H1 (cell line): ENCODE measurements around the gene PRLHR. TPM values are rescaled to one million over a fixed set of nuclear protein-coding genes. Genes with fewer than 3 reads are reported as not detected.

ENCODE experiments used
- CTCF ChIA-PET: fragments of 300-600 bp; sonication (Branson Sonifier 250); formaldehyde crosslinking; loops from one replicate; lab custom pipeline; 2021; ENCODE audit not compliant: partially characterized antibody; lab: Charles Lee
- POLR2A ChIA-PET: fragments of 300-600 bp; sonication (Branson Sonifier 250); formaldehyde crosslinking; loops from one replicate; lab custom pipeline; 2021; ENCODE audit warnings: inconsistent platforms; ENCODE audit not compliant: partially characterized antibody; lab: Charles Lee
- DNase-seq, 2 experiments: peaks; one replicate each; pipeline versions ENCODE4 v3.0.0 to v3.0.0-alpha.2; 2010 to 2022; ENCODE audit warnings: low spot score in 2 of 2, low read depth in 1 of 2, mixed read lengths in 1 of 2
- FAIRE-seq: peaks from 2 replicates; lab custom pipeline; 2011; peaks lifted over from hg19 to GRCh38; lab: Jason Lieb, UNC
- H2AFZ ChIP-seq: 2 replicates; pipeline ENCODE4 v1.8.1; 2012; ENCODE audit warnings: low read length, inconsistent platforms
- H2AK5ac ChIP-seq: 2 replicates; pipeline ENCODE4 v1.6.1; 2013; ENCODE audit warnings: low read depth, low read length
- H2BK120ac ChIP-seq: replicated peaks from 2 replicates; pipeline ENCODE3; 2013; ENCODE audit warnings: low read depth, low read length, inconsistent platforms
- H2BK12ac ChIP-seq: 2 replicates; pipeline ENCODE4 v1.6.1; 2013; ENCODE audit warnings: low read depth, low read length
- H2BK15ac ChIP-seq: 2 replicates; pipeline ENCODE4 v1.6.1; 2013; ENCODE audit warnings: low read length
- H2BK20ac ChIP-seq: 2 replicates; pipeline ENCODE4 v1.6.1; 2013; ENCODE audit warnings: low read length
- H2BK5ac ChIP-seq: 2 replicates; pipeline ENCODE4 v1.6.1; 2013; ENCODE audit warnings: low read depth, low read length
- H3K14ac ChIP-seq: 2 replicates; pipeline ENCODE4 v1.6.1; 2013; ENCODE audit warnings: inconsistent platforms; ENCODE audit not compliant: insufficient read length
- H3K18ac ChIP-seq: 2 replicates; pipeline ENCODE4 v1.6.1; 2013; ENCODE audit warnings: low read length; ENCODE audit errors: extremely low read depth
- H3K23ac ChIP-seq: 2 replicates; pipeline ENCODE4 v1.6.1; 2013; ENCODE audit warnings: inconsistent platforms; ENCODE audit not compliant: insufficient read length
- H3K23me2 ChIP-seq: 2 replicates; pipeline ENCODE4 v1.6.1; 2013; ENCODE audit warnings: low read depth, low read length
- H3K27ac ChIP-seq: 2 replicates; pipeline ENCODE4 v1.6.1; 2011; ENCODE audit warnings: low read depth, low read length, inconsistent platforms
- H3K27me3 ChIP-seq, 4 experiments: replicated peaks in 1 of 4; 1 replicate in 1 of 4; 2 replicates in 3 of 4; pipeline versions ENCODE4 v1.6.1 to v1.8.1; 2011 to 2013; ENCODE audit warnings: low read length in 3 of 4, mild to moderate bottlenecking in 3 of 4, inconsistent platforms in 2 of 4, mixed read lengths in 2 of 4, moderate library complexity in 1 of 4; ENCODE audit not compliant: control insufficient read depth in 3 of 4, insufficient read depth in 3 of 4; ENCODE audit errors: extremely low read depth in 1 of 4
- H3K36me3 ChIP-seq, 4 experiments: 2 replicates each; pipeline versions ENCODE4 v1.6.1 to v1.8.1; 2011 to 2013; ENCODE audit warnings: mild to moderate bottlenecking in 4 of 4, low read length in 3 of 4, moderate library complexity in 2 of 4, control low read depth in 1 of 4, inconsistent platforms in 1 of 4; ENCODE audit not compliant: insufficient read depth in 4 of 4, control insufficient read depth in 2 of 4
- H3K4ac ChIP-seq: replicated peaks from 2 replicates; pipeline ENCODE3; 2013; ENCODE audit warnings: low read length, low read depth, mixed read lengths, inconsistent platforms; ENCODE audit not compliant: insufficient read length
- H3K4me1 ChIP-seq, 4 experiments: replicated peaks in 1 of 4; 1 replicate in 1 of 4; 2 replicates in 3 of 4; pipeline versions ENCODE4 v1.6.1 to v1.8.1; 2011 to 2013; ENCODE audit warnings: low read length in 3 of 4, inconsistent platforms in 2 of 4, mixed read lengths in 1 of 4; ENCODE audit not compliant: insufficient read depth in 4 of 4, control insufficient read depth in 3 of 4
- H3K4me2 ChIP-seq, 2 experiments: 2 replicates each; pipeline versions ENCODE4 v1.6.1 to v1.8.1; 2011 to 2013; ENCODE audit warnings: low read depth in 2 of 2, low read length in 2 of 2, control low read depth in 1 of 2, inconsistent platforms in 1 of 2, mild to moderate bottlenecking in 1 of 2; ENCODE audit not compliant: insufficient read depth in 1 of 2
- H3K4me3 ChIP-seq, 4 experiments: fragments of 200-600, 300-600 bp in 1 of 4; sonication (generic), shearing (Covaris generic), sonication (Bioruptor Twin) in 1 of 4; 2 replicates each; pipeline versions ENCODE4 v1.5.1 to v1.8.1; 2011 to 2016; ENCODE audit warnings: low read length in 4 of 4, low read depth in 3 of 4, control low read depth in 2 of 4, inconsistent platforms in 2 of 4, mild to moderate bottlenecking in 2 of 4, mixed read lengths in 1 of 4, moderate library complexity in 1 of 4; ENCODE audit not compliant: insufficient read depth in 2 of 4; ENCODE audit errors: extremely low read depth in 1 of 4
- H3K56ac ChIP-seq: replicated peaks from 2 replicates; pipeline ENCODE3; 2013; ENCODE audit warnings: low read depth, mild to moderate bottlenecking, mixed read lengths, low read length, inconsistent platforms; ENCODE audit not compliant: insufficient read length
- H3K79me1 ChIP-seq: 2 replicates; pipeline ENCODE4 v1.6.1; 2013; ENCODE audit warnings: low read depth, low read length, control low read depth
- H3K79me2 ChIP-seq, 2 experiments: 2 replicates each; pipeline versions ENCODE4 v1.6.1 to v1.8.1; 2012 to 2013; ENCODE audit warnings: low read length in 2 of 2, mild to moderate bottlenecking in 2 of 2, inconsistent platforms in 1 of 2; ENCODE audit not compliant: insufficient read depth in 2 of 2, control insufficient read depth in 1 of 2
- H3K9ac ChIP-seq, 4 experiments: replicated peaks in 1 of 4; 1 replicate in 1 of 4; 2 replicates in 3 of 4; pipeline versions ENCODE4 v1.6.1 to v1.8.1; 2011 to 2013; ENCODE audit warnings: low read depth in 3 of 4, low read length in 3 of 4, control low read depth in 2 of 4, mild to moderate bottlenecking in 2 of 4, moderate library complexity in 2 of 4, inconsistent platforms in 1 of 4; ENCODE audit errors: extremely low read depth in 1 of 4
- H3K9me3 ChIP-seq, 2 experiments: 2 replicates each; pipeline versions ENCODE4 v1.6.1 to v1.8.1; 2012 to 2013; ENCODE audit warnings: mild to moderate bottlenecking in 2 of 2, moderate library complexity in 2 of 2, control low read depth in 1 of 2, inconsistent platforms in 1 of 2, low read depth in 1 of 2, low read length in 1 of 2, mixed read lengths in 1 of 2; ENCODE audit not compliant: insufficient read depth in 2 of 2
- H4K20me1 ChIP-seq, 2 experiments: replicated peaks in 1 of 2; 2 replicates each; pipeline versions ENCODE3 to v1.8.1; 2011 to 2013; ENCODE audit warnings: inconsistent platforms in 2 of 2, low read length in 2 of 2, mild to moderate bottlenecking in 1 of 2; ENCODE audit not compliant: insufficient read depth in 2 of 2, control insufficient read depth in 1 of 2
- H4K5ac ChIP-seq: 2 replicates; pipeline ENCODE4 v1.6.1; 2013; ENCODE audit warnings: low read length, low read depth, mixed read lengths, inconsistent platforms; ENCODE audit not compliant: insufficient read length
- H4K8ac ChIP-seq: 2 replicates; pipeline ENCODE4 v1.8.0; 2013; ENCODE audit warnings: mild to moderate bottlenecking, moderate library complexity, low read length, inconsistent platforms; ENCODE audit not compliant: insufficient read depth; ENCODE audit errors: extremely low read depth
- H4K91ac ChIP-seq: replicated peaks from 2 replicates; pipeline ENCODE3; 2013; ENCODE audit warnings: low read length, mixed read lengths, inconsistent platforms; ENCODE audit not compliant: insufficient read length
- ATF3 ChIP-seq: IDR thresholded peaks from 2 replicates; pipeline ENCODE4 v1.6.1; 2011; ENCODE audit warnings: low read depth, mild to moderate bottlenecking, low read length; ENCODE audit not compliant: insufficient read depth
- BACH1 ChIP-seq: IDR thresholded peaks from 2 replicates; pipeline ENCODE4 v1.6.1; 2012; ENCODE audit warnings: low read length, improper control_type of control experiment
- CBX5 ChIP-seq: fragments of 300-800, 300-1000 bp; sonication (generic); IDR thresholded peaks from 2 replicates; pipeline ENCODE4 v1.7.1; 2016; ENCODE audit warnings: antibody characterized with exemption, low read length, low read depth
- CBX8 ChIP-seq: fragments of 300-800, 300-1000 bp; sonication (generic); IDR thresholded peaks from 2 replicates; pipeline ENCODE4 v1.7.1; 2016; ENCODE audit warnings: low read depth, low read length, borderline replicate concordance
- EP300 ChIP-seq, 2 experiments: IDR thresholded peaks; 1 replicate in 1 of 2; 2 replicates in 1 of 2; pipeline ENCODE4 v1.6.1; 2011 to 2012; ENCODE audit warnings: low read depth in 2 of 2, low read length in 2 of 2, mild to moderate bottlenecking in 2 of 2, borderline replicate concordance in 1 of 2, inconsistent platforms in 1 of 2, moderate library complexity in 1 of 2
- JUND ChIP-seq: IDR thresholded peaks from 2 replicates; pipeline ENCODE4 v1.6.1; 2011; ENCODE audit warnings: mild to moderate bottlenecking, improper control_type of control experiment, low read length
- KDM1A ChIP-seq: fragments of 200-600, 300-600 bp; sonication (generic); IDR thresholded peaks from 2 replicates; pipeline ENCODE4 v1.7.1; 2016; ENCODE audit warnings: mild to moderate bottlenecking, low read length, borderline replicate concordance
- PHF8 ChIP-seq: fragments of 200-600 bp; sonication (generic); conservative IDR thresholded peaks from 2 replicates; pipeline ENCODE4 v1.7.1; 2012; ENCODE audit warnings: low read depth, mild to moderate bottlenecking, inconsistent platforms, low read length, moderate library complexity
- RAD21 ChIP-seq, 2 experiments: IDR thresholded peaks in 1 of 2; conservative IDR thresholded peaks in 1 of 2; 2 replicates each; pipeline ENCODE4 v1.6.1; 2011; ENCODE audit warnings: low read depth in 2 of 2, low read length in 2 of 2, improper control_type of control experiment in 1 of 2, inconsistent platforms in 1 of 2, mild to moderate bottlenecking in 1 of 2, moderate library complexity in 1 of 2
- RNF2 ChIP-seq: fragments of 200-900, 300-1000 bp; sonication (generic); IDR thresholded peaks from 2 replicates; pipeline ENCODE4 v1.7.1; 2016; ENCODE audit warnings: borderline replicate concordance, low read depth, mild to moderate bottlenecking, antibody characterized with exemption, low read length; ENCODE audit not compliant: poor library complexity, severe bottlenecking; ENCODE audit errors: missing control alignments
- SIX5 ChIP-seq: IDR thresholded peaks from 2 replicates; pipeline ENCODE4 v1.6.1; 2011; ENCODE audit warnings: mild to moderate bottlenecking, low read depth, low read length
- whole genome bisulfite sequencing, 2 experiments: shearing (Covaris generic) in 1 of 2; methylation state at CpG; one replicate each; pipeline versions ENCODE4 v1.1.6 to v1.1.7; 2013 to 2015; ENCODE audit warnings: low lambda C conversion rate in 2 of 2, mixed read lengths in 2 of 2, inconsistent platforms in 1 of 2, low coverage in 1 of 2, missing lambda C conversion rate in 1 of 2; ENCODE audit not compliant: insufficient replicate concordance in 2 of 2, insufficient coverage in 1 of 2, insufficient read length in 1 of 2; ENCODE audit errors: extremely low coverage in 1 of 2, missing lambda C conversion rate in 1 of 2; 5-methylcytosine and 5-hydroxymethylcytosine counted together
- polyA plus RNA-seq, 7 experiments: library from polyadenylated mRNA; depleted of rRNA in 3 of 7; stranded (reverse) in 5 of 7; unstranded in 2 of 7; fragments of >200 nt in 5 of 7; fragments of 200-250 nt in 2 of 7; gene quantifications; 1 replicate in 5 of 7; 2 replicates in 1 of 7; 4 replicates in 1 of 7; pipeline versions ENCODE4 v1.2.1 to v1.2.3, GENCODE V29; 2011 to 2013; ENCODE audit warnings: missing spikeins in 2 of 7, mixed read lengths in 2 of 7
- total RNA-seq: library from RNA; stranded (reverse); fragmentation: NEBNext Ultra II Directional; extraction: Animal tissue kit (Norgen Biotek cat#: 25700); gene quantifications from 2 replicates; pipeline ENCODE4 v1.2.1, GENCODE V29; 2021

PRLHR gene
- total and polyA plus RNA-seq, 2 of the 8 experiments (the other 6 are each of a cell fraction or from before 2014, with no cell fraction given) = not detected

GRCh38 chr10:118542205-118542604, 53.2 kb downstream of the PRLHR start:
- Histone ChIP-seq H4K8ac (no peak overlapping the region), H3K23me2 (no peaks in the 10 kb centered on the region), H4K20me1 (no peaks in the 10 kb centered on the region), H2BK20ac (no peak overlapping the region), H3K23ac (no peak overlapping the region), H3K14ac (no peak overlapping the region), H3K27ac (no peak overlapping the region), H3K79me2 (no peaks in the 10 kb centered on the region), H3K18ac (no peak overlapping the region), H2BK120ac (no peak overlapping the region), H3K27me3 (no peaks in the 10 kb centered on the region), H3K4me2 (no peak overlapping the region), H2BK15ac (no peak overlapping the region), H3K4me1 (no peaks in the 10 kb centered on the region), H2BK5ac (no peak overlapping the region), H2BK12ac (no peak overlapping the region), H4K91ac (no peak overlapping the region), H2AFZ (no peak overlapping the region; the same call in 1 of the 2 replicates), H3K79me1 (no peaks in the 10 kb centered on the region), H3K4me3 (no peak overlapping the region), H3K36me3 (no peaks in the 10 kb centered on the region), H2AK5ac (no peak overlapping the region), H3K9ac (no peak overlapping the region), H3K56ac (no peak overlapping the region), H3K4ac (no peak overlapping the region), H3K9me3 (no peaks in the 10 kb centered on the region), H4K5ac (no peak overlapping the region)
- ChIA-PET POLR2A (no interaction called here), CTCF (interaction anchor here (0.6 to 4.1 kb wide), 9 partner anchors 9 to 1045 kb away, joined by 3 to 38 read pairs (median 5); no protein-coding TSS in a partner anchor)
- WGBS, 2 experiments = 100% methylated on average over 1 of the region's 1 CpG; no CpG with 5 or more reads in 1 of the 2 experiments
- FAIRE-seq (no peak), DNase-seq (no peak)
- TF ChIP-seq CBX8 (no peak), EP300 (IDR thresholded peaks at IDR 0.05; ENCODE audit: borderline replicate concordance in 1 of 2, low read depth in 2 of 2, low read length in 2 of 2) (no peak), PHF8 (no peak), KDM1A (no peak), SIX5 (no peak), BACH1 (no peak), RNF2 (no peak), CBX5 (no peak), RAD21 (IDR thresholded peaks at IDR 0.05 in 1 of 2, conservative IDR thresholded peaks at IDR 0.05 in 1 of 2; ENCODE audit: low read depth in 2 of 2, low read length in 2 of 2) (no peak), ATF3 (no peak), JUND (no peak)
